ENCODE measurements around the gene GPR137. TPM values are rescaled to one million over a fixed set of nuclear protein-coding genes. Genes with fewer than 3 reads are reported as not detected.

Gene GPR137
- total and polyA plus RNA-seq, 9 of the 15 experiments (the other 6 are each of a cell fraction or from before 2014, with no cell fraction given): 0.32 to 26.7 (median 10.7) TPM

DNA sequence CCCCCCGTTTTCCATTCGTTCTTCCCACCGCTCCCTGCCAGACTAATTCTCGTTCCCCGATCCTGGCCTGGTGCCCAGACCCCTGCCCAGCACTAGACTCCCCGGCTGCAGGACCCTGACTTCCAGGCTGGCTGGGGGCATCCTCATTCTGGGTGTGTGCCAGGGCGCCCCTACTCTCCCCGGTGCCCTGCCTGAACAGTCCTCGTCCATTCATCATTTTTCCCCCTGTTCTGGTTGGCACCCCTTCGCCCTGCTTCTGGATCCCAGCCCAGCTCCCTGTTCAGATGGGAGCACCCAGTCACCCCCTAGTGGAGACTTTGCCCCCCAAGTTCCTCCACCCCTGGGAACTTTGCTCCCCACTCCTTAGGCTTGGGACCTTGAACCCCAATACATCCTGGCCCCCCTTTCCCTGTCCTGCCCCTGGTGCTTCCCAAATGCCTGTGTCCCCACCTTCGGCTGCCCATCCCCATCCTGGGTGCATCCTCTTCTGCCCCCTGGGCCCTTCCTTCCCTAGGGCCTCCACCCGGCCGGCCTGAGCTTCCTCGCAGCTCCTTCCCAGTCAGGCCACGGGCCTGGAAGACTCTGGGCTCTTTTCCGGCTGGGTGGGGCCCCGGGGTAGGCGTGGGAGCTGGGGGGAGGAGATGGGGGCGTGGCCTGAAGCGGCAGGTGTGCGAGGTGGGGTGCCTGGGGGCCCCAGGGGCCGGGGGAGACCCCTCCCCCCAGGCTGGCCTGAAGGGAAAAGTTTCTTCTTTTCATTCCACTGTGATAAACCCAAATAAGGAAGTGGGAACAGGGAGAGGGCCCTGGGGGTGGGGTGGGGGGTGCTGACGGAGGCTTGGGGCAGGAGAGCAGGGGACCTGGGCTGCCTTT, 33.4 kb upstream of the GPR137 start (continued):
- TF ChIP-seq, protein P1, sequence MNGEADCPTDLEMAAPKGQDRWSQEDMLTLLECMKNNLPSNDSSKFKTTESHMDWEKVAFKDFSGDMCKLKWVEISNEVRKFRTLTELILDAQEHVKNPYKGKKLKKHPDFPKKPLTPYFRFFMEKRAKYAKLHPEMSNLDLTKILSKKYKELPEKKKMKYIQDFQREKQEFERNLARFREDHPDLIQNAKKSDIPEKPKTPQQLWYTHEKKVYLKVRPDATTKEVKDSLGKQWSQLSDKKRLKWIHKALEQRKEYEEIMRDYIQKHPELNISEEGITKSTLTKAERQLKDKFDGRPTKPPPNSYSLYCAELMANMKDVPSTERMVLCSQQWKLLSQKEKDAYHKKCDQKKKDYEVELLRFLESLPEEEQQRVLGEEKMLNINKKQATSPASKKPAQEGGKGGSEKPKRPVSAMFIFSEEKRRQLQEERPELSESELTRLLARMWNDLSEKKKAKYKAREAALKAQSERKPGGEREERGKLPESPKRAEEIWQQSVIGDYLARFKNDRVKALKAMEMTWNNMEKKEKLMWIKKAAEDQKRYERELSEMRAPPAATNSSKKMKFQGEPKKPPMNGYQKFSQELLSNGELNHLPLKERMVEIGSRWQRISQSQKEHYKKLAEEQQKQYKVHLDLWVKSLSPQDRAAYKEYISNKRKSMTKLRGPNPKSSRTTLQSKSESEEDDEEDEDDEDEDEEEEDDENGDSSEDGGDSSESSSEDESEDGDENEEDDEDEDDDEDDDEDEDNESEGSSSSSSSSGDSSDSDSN (IDR thresholded peaks at IDR 0.05; ENCODE audit: borderline replicate concordance in 1 of 2, low read depth in 2 of 2, low read length in 2 of 2): 0 out of 4 replicates have a peak, but pooled peaks of 1 of the 2 experiments have one; percentile 44
- peak; percentile 55 for TF ChIP-seq TAF1 (IDR thresholded peaks at IDR 0.05; ENCODE audit: control insufficient read depth, extremely low read depth, insufficient read depth, low read length, severe bottlenecking)
- TF ChIP-seq, protein P2, sequence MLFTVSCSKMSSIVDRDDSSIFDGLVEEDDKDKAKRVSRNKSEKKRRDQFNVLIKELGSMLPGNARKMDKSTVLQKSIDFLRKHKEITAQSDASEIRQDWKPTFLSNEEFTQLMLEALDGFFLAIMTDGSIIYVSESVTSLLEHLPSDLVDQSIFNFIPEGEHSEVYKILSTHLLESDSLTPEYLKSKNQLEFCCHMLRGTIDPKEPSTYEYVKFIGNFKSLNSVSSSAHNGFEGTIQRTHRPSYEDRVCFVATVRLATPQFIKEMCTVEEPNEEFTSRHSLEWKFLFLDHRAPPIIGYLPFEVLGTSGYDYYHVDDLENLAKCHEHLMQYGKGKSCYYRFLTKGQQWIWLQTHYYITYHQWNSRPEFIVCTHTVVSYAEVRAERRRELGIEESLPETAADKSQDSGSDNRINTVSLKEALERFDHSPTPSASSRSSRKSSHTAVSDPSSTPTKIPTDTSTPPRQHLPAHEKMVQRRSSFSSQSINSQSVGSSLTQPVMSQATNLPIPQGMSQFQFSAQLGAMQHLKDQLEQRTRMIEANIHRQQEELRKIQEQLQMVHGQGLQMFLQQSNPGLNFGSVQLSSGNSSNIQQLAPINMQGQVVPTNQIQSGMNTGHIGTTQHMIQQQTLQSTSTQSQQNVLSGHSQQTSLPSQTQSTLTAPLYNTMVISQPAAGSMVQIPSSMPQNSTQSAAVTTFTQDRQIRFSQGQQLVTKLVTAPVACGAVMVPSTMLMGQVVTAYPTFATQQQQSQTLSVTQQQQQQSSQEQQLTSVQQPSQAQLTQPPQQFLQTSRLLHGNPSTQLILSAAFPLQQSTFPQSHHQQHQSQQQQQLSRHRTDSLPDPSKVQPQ (CRISPR knock-in tag; IDR thresholded peaks at IDR 0.05; ENCODE audit: borderline replicate concordance): no peak
- TF ChIP-seq, protein P3, sequence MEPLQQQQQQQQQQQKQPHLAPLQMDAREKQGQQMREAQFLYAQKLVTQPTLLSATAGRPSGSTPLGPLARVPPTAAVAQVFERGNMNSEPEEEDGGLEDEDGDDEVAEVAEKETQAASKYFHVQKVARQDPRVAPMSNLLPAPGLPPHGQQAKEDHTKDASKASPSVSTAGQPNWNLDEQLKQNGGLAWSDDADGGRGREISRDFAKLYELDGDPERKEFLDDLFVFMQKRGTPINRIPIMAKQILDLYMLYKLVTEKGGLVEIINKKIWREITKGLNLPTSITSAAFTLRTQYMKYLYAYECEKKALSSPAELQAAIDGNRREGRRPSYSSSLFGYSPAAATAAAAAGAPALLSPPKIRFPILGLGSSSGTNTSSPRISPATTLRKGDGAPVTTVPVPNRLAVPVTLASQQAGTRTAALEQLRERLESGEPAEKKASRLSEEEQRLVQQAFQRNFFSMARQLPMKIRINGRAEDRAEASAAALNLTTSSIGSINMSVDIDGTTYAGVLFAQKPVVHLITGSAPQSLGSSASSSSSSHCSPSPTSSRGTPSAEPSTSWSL (CRISPR knock-in tag; IDR thresholded peaks at IDR 0.05; ENCODE audit: borderline replicate concordance): no peak
